Activated CD8-positive, alpha-beta memory T cell treated with anti-CD3 and anti-CD28 coated beads, Interleukin-2, amount 50 U/mL, for 1 hour (primary cell): ENCODE results near the gene FMN1.

Experiments
- DNase-seq: peaks from one replicate; pipeline ENCODE4 v3.0.0-alpha.2; 2020; ENCODE audit errors: extremely low read depth

Gene FMN1

DNA sequence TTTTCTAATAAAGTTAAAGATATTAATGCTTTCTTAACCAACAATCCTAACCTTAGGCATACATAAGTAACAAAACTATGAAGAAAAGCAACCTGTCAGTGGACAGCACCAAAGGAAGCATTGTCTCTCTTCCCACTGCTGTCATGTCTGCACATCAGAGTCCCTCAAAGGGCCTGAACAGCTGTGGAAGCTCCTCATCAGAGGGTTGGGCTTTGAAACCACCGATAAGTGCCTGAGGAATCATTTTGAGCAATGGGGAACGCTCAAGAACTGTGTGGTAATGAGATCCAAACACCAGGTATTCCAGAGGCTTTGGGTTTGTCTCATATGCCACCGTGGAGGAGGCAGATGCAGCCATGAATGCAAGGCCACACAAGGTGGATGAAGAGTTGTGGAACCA lies 182.5 kb downstream of the FMN1 start:
- DNase-seq, result no peak

- DNase-seq, result no peak
Observed at GRCh38 chr15:33009603-33010002, 184.9 kb downstream of the FMN1 start.

DNA sequence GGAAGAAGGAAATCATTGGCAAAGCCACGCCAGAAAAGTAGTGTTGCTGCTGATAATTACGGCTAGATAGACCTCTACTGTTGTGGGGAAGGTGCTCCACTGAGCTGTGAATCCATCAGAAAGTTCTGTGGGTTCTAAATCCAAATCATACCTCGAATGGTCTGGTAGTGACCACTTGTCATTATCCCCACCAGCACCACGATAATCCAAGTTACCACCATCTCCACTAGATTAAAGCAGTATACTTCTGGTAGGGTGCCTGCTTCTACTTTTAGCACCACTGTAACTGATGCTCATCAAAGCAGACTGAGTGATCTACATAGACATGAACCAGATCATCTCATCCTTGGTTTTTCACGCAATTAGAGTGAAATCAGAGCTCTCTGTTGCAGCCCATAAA lies 185.5 kb downstream of the FMN1 start:
- no peak for DNase-seq

- DNase-seq, result no peak
Observed at GRCh38 chr15:33008284-33008995, 186.1 kb downstream of the FMN1 start.

GRCh38 chr15:33007303-33007855 lies 187.1 kb downstream of the FMN1 start:
- no peak for DNase-seq

DNA sequence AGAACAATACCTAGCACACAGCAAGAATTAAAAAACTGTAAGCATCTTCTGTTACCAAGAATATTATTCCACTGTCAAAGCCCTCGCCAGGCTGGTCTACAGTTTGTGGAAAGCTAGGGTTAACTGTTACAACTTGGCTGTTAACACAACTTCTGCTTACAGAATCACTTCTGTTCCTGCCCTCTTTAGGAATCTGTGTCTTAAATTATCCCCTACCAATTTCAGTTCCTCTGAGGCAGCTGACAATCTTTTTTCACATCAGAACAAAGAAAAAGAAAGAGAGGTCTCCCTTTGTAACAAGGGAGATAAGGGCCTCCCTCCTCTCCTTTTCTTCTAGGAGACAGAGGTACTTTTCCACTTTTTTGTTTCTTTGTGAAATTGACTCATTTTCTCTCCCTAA lies 188.9 kb downstream of the FMN1 start:
- no peak for DNase-seq

DNA sequence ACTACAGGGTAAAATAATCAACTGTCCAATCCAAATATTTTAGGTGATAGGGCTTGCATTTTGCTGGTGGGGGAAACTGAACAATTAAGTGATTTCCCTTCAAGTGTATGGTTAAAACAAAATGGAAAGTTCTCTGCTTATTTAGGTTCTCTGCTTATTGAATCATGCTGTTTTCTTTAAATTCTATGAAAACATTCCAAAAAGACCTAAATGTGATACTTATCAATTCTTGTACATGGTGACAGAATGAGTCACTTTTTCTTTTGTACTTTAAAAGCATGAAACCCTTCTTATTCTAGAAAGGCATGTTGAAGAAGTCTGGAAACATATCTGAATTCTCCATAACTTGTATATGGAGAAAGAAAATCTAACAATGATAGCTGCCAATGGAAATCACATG lies 192.6 kb downstream of the FMN1 start:
- no peak for DNase-seq

DNA sequence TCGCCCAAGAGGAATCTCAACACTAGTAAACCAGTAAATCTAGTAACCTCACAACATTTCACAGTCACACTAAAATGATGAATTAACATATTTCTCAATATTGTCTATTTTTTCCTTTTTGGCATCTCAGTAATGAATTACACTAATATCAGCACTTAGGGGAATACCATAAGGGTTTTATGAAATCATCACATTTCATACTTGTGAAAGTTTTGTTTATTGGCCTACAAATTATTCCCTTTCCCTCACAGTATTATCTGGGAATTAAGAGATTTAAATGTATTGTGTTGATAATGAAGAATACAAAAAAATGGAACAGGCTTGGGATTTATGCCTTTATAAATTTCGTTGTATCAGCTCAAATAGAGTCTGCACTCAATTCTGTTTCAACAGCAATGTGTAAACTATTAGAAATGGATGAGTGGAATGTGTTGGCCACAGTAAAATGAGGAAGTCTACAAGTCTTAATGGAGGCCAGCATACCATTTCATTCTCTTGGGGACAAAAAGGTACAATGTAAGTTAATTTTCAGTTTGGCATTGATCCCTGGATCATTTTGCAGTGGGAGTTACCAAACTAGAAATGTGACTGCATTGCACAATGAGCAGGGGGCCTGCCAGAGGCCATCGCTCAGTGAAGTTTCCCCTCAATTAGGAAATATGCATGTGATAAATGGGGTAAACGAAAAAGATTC lies 195.4 kb downstream of the FMN1 start:
- DNase-seq, result no peak

DNA sequence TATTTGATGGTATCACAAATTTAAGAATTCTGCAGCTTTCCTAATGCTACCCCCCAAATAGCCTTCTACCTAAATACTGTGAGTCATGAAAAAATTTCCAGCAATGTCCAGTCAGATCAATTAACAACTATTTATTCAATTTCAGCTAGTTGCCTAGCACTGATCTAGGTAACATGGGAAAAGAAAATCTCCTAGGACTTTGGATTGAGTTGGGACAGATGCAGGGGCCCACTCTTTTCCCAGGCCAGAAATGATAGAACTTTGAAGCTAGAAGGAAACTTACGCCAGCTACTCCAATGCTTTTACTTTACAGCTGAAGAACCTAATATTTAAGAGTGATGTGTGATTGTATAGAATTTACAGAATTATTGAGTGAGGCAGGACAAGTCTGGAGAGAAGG lies 196.3 kb downstream of the FMN1 start:
- no peak for DNase-seq

GRCh38 chr15:32994810-32995424 lies 199.6 kb downstream of the FMN1 start:
- no peak for DNase-seq

DNA sequence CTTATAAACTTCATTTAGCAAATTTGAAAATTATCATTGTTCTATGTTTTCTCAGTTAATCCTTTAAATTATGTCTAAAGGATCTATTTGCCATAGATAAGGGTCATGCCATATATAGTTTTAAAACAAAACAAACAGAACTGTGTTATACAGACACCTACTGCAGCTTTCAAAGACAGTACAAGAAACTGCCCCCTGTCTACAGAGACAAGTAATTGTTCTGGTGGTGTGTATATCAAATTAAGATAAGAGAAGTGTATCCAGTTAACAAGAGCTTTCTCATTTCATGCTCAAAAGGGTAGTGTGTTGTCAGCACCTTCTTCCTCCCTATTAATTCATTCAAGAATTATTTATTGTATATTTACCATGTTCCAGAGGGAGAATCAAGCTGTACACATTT lies 201.2 kb downstream of the FMN1 start:
- DNase-seq, result no peak

- no peak for DNase-seq
Observed at GRCh38 chr15:32991619-32992111, 202.8 kb downstream of the FMN1 start.

GRCh38 chr15:32990071-32990470 lies 204.4 kb downstream of the FMN1 start:
- DNase-seq, result no peak

- no peak for DNase-seq
Observed at GRCh38 chr15:32987067-32987466, 207.4 kb downstream of the FMN1 start.

- no peak for DNase-seq
Observed at GRCh38 chr15:32986147-32986546, 208.4 kb downstream of the FMN1 start.

GRCh38 chr15:32983679-32984078 lies 210.8 kb downstream of the FMN1 start:
- DNase-seq, result no peak

GRCh38 chr15:32982001-32982400 lies 212.5 kb downstream of the FMN1 start:
- no peak for DNase-seq

DNA sequence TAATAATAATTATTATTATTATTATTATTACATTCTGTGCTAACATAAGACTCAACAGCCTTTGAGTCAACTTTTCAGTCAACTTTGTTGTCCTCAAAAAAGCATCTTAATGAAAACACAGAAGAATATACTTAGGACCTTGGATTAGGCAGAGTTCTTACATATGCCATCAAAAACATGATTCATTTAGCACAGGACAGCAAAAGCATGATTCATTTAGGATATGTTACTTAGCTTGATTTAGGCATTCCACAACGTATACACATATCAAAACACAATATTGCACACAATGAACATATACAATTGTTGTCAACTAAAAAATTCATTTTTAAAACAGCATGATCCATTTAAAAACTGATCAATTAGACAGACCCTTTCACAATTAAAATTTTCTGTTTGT lies 213.0 kb downstream of the FMN1 start:
- no peak for DNase-seq

GRCh38 chr15:32979710-32980109 lies 214.8 kb downstream of the FMN1 start:
- DNase-seq, result no peak

- no peak for DNase-seq
Observed at GRCh38 chr15:32977506-32977905, 217.0 kb downstream of the FMN1 start.

GRCh38 chr15:32974691-32975090 lies 219.8 kb downstream of the FMN1 start:
- no peak for DNase-seq

DNA sequence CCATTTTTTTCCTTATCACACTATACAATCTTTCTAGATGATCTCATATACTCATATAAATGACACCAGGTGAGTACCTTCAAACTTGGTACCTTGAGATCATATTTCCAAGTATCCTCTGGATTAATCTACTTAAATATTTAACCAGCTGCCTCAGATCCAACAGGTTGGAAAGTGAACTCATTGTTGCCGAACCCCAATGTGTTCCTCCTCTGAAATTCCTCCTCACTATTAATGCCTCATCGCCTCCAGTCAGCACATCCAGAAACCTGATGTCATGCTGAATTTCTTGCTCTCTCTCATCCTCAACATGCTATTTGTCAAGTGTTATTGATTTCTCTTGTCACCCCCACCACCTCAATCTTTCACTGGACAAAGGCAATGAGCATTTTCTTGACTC lies 221.8 kb downstream of the FMN1 start:
- no peak for DNase-seq

- no peak for DNase-seq
Observed at GRCh38 chr15:32970847-32971246, 223.7 kb downstream of the FMN1 start.
